ENCODE results near the gene RBKS.

GRCh38 chr2:27752551-27753237, 137.5 kb downstream of the RBKS start:
- TF ChIP-seq ZNF140 (tag by site-specific recombination; IDR thresholded peaks at IDR 0.05) (no peak), ZNF280C (tag by site-specific recombination; IDR thresholded peaks at IDR 0.05) (no peak), ZNF555 (tag by site-specific recombination; conservative IDR thresholded peaks at IDR 0.05) (no peak), CTCF (tag by site-specific recombination; IDR thresholded peaks at IDR 0.05) (no peak), SP2 (tag by site-specific recombination; IDR thresholded peaks at IDR 0.05) (no peak), REST (tag by site-specific recombination; IDR thresholded peaks at IDR 0.05) (no peak), MZF1 (tag by site-specific recombination; IDR thresholded peaks at IDR 0.05; ENCODE audit: borderline replicate concordance) (no peak), SP3 (tag by site-specific recombination; IDR thresholded peaks at IDR 0.05) (no peak), HOXA7 (CRISPR knock-in tag; IDR thresholded peaks at IDR 0.05; ENCODE audit: borderline replicate concordance) (no peak), ZNF521 (tag by site-specific recombination; IDR thresholded peaks at IDR 0.05) (no peak), ZNF530 (tag by site-specific recombination; IDR thresholded peaks at IDR 0.05; ENCODE audit: low read depth) (no peak), ZNF350 (tag by site-specific recombination; IDR thresholded peaks at IDR 0.05) (no peak), TCF7L2 (IDR thresholded peaks at IDR 0.05; ENCODE audit: borderline replicate concordance, low read depth, low read length) (no peak)

Data from HEK293 (cell line).